PC-3 (cell line): ENCODE data around the gene DST.

Source experiments
- CTCF ChIP-seq: fragments of 300-600 bp; sonication (generic); conservative IDR thresholded peaks from 2 replicates; pipeline ENCODE4 v1.5.1; 2017; ENCODE audit warnings: antibody characterized with exemption, low read depth, mild to moderate bottlenecking, low read length
- EZH2 ChIP-seq: fragments of 300-600 bp; sonication (generic); IDR thresholded peaks from one replicate; pipeline ENCODE4 v1.6.1; 2017; ENCODE audit warnings: antibody characterized with exemption, mild to moderate bottlenecking, low read length; ENCODE audit not compliant: unreplicated experiment
- EZH2phosphoT487 ChIP-seq: fragments of 300-600 bp; sonication (generic); IDR thresholded peaks from 2 replicates; pipeline ENCODE4 v1.6.1; 2018; ENCODE audit warnings: mild to moderate bottlenecking, antibody characterized with exemption, low read length, borderline replicate concordance

GRCh38 chr6:56685994-56686393, 43.3 kb upstream of the DST start:
- no peak for TF ChIP-seq CTCF
- no peak for TF ChIP-seq EZH2
- TF ChIP-seq EZH2phosphoT487, result no peak
